Non-pigmented ciliary epithelial cell (primary cell): ENCODE results near the gene ID3.
"Not testable (repeated sequence)": the region's sequence is repeated elsewhere in the genome, so short reads cannot be mapped to it uniquely, and the experiment has no call there.

Experiments
- DNase-seq: peaks from one replicate; pipeline ENCODE4 v3.0.0-alpha.2; 2010; ENCODE audit warnings: low read depth

Gene ID3

DNA sequence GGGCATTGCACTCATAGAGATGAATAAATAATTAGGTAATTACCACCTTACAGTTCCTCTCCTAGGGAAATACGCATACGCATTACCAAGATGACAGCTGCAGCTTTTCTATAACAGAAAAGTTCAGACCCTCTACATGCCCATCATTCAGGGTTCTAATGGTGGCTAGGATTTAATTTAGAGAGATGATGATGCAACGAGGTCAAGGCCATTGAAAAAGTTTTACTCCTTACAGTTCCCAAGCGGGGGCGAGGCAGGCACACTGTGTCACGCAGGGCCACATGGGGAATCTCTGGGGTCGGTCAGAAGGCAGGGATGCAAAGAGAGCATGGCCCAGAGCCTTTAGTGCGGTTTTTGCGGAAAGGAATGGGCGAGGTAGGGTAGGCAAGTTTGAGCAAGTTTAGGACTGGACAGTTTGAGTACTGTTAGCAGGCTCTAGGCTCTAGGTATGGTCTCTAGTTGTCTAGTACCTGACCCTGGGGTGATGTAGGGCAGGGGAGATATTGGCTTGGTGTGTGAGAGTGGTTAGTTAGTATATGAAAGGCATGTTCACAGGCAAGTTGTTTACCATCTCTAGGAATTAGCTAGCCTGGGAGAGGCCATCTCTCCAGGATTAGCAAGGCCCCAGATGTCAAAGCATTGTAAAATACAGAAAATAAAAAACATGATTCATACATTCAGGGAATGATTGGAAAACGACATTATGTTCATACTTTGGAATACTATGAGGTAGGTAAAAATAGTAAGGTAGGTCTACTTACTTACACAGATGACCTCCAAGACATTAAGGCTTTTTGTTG is 29.6 kb upstream of the ID3 start:
- DNase-seq = no peak

DNA sequence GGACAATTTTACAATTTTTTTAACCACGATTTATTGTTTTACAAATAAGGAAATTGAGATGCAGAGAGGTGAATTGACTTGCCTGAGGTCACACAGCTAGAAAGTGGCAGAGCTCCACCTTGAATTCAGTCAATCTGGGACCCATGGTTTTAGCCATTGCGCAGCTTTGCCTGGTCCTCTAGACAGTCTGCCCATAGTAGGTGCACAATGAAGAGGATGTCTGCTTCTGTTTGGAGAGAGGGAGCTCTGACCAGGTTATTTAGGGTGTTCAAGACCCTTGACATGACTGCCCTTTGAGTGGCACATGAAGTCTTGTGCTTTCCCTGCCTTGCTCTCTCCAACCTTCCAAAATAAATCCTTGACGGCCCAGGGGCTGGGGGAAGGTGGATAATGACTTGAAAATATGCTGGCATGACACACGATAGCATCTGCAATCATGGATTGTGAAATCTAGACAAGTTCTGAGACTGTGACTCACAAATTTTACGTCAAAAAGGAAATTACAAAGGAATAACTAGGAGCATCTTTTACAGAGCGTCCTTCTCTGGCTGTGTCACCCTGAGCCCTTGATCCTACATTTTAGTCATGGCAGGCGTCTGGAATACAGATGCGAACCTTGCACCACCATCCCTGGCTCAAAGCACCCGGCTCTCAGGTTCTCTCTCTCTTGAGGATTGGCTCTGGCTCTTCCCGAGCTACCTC is 26.2 kb upstream of the ID3 start:
- peak; percentile 89 for DNase-seq

DNA sequence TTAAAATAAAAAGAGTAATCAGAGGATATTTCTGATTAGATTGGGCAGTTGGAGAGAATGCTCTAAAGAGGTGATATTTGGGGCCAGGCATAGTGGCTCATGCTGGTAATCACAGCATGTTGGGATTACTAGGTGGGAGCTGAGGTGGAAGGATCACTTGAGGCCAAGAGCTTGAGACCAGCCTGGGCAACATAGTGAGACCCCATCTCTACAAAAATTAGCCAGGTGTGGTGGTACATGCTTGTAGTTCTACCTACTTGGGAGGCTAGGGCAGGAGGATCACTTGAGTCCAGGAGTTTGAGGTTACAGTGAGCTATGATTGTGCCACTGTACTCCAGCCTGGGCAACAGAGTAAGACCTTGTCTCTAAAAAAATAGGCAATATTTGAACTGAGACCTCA is 24.4 kb upstream of the ID3 start:
- DNase-seq = not testable (repeated sequence)

GRCh38 chr1:23582820-23583219 is 23.5 kb upstream of the ID3 start:
- DNase-seq = no peak

DNA sequence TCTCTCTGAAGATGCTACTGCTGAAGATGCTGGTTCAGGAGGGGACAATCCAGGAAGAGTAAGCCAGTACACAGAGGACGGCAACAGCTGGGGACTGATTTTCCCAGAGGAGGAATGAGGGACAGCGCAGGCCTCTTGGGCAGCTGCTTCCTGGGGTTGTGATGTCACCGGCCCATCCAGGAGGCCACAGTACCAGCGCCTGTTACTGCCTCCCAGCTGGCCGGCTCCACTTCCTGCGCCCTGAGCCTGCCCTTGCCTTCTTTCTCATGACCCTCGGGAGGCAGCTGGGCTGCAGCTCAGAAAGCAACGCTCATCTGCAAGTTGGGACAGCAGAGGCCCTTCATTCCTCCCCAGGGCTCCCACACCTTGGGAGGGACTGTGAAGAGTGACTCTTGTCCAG is 21.9 kb upstream of the ID3 start:
- DNase-seq = no peak

DNA sequence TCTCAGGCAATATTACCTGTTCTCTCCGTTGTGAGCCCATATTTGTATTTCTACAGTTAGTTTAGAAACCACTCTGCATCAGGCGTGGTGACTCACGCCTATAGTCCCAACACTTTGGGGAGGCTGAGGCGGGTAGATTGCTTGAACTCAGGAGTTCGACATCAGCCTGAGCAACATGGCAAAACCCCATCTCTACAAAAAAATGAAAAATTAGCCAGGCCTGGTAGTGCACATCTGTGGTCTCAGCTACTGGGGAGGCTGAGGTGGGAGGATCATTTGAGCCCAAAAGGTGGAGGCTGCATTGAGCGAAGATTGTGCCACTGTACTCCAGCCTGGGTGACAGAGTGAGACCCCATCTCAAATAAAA is 19.7 kb upstream of the ID3 start:
- no peak for DNase-seq

- no peak for DNase-seq
These were observed 19.2 kb upstream of the ID3 start for GRCh38 chr1:23578311-23578996.

GRCh38 chr1:23577056-23578004 is 18.0 kb upstream of the ID3 start:
- DNase-seq = no peak

DNA sequence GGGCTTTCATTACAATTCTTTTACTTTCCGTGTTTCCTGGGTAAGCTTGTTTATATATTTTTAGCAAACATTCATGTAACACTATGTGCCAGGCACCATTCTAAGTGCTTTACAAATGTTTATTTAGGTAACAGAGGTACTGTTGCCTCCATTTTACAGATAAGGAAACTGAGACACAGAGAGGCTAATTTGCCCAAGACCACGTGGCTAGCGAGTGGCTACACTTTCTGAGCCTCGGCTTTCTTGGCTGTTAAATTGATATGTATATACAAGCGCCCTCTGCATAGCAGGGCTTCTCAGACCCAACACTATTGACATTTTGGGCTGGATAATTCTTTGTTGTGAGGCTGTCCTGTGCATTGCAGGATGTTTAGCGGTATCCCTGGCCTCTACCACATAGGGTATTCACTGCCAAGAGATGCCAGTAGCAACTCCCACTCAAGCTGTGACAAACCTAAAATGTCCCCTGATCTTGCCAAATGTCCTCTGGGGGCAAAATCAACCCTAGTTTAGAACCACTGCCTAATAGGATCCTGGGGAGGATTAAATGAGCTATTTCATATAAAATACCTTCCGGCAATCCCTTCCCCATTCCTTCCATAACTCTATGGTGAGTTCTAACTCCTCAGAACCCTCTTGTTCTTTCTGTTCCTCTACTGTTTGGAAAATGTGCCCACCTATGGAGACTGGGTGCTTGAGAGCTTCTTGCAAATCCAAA is 17.2 kb upstream of the ID3 start:
- no peak for DNase-seq

DNA sequence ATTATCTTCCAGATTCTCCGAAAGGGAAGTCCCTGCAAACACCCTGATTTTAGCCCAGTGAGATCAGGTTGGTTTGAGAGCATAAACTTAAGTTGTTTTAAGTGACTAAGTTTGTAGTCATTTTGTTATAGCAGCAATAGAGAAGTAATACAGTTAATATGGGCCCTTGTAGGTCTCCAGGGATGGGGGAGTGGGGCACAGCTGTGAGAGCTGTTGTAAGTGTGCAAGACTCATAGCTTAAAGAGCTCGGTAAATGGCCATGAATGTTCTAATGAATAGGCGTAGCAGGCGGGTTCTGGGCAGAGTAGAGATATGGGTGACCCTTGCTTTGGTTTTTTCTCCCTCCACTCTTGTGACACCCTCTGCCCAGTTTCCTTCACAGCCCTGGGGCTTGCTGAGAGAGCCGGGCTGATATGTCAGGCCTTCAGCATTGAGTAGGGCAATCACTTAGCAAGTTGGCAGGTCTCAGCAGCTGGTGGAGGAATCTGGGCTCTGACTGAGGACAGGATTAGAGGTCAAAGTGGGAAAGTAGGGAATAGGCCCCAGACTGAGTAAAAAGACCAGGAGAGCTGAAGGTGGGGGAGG is 16.0 kb upstream of the ID3 start:
- DNase-seq = no peak

DNA sequence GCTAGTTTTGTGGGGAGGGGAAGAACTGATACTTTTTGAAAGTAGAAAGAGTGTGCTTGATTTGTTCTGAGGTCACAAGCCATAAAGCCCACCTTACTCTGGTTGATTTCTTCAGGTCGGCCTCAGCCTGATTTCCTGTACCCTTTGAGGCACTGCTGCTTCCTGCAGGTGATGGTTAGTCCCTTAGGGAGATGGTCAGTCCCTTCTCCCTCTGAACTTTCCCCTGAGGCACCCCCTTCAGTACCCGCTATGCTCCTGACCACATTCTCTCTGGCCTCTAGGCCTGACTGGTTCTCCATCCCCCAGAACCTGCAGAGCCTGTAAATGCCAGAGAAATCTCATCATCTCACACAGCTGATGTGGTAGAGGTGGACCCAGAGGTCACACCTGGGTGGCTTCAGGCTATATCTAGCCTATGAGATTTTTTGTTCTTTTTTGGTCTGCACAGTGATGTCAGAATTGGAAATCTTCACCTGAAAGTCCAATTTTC is 15.0 kb upstream of the ID3 start:
- no peak for DNase-seq

GRCh38 chr1:23573574-23574182 is 14.4 kb upstream of the ID3 start:
- DNase-seq = no peak

DNA sequence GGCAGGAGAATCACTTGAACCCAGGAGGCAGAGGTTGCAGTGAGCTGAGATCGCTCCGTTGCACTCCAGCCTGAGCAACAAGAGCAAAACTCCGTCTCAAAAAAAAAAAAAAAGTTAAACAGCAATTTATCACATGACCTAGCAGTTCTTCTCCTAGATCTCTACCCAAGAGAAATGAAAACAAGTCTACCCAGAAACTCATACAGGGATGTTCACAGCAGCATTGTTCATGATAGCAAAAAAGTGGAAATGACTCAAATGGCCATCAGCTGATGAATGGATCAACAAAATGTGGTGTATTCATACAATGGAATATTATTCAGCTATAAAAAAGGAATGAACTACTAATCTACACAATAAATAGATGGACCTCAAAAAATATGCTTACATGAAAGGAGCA is 12.2 kb upstream of the ID3 start:
- DNase-seq = no peak

DNA sequence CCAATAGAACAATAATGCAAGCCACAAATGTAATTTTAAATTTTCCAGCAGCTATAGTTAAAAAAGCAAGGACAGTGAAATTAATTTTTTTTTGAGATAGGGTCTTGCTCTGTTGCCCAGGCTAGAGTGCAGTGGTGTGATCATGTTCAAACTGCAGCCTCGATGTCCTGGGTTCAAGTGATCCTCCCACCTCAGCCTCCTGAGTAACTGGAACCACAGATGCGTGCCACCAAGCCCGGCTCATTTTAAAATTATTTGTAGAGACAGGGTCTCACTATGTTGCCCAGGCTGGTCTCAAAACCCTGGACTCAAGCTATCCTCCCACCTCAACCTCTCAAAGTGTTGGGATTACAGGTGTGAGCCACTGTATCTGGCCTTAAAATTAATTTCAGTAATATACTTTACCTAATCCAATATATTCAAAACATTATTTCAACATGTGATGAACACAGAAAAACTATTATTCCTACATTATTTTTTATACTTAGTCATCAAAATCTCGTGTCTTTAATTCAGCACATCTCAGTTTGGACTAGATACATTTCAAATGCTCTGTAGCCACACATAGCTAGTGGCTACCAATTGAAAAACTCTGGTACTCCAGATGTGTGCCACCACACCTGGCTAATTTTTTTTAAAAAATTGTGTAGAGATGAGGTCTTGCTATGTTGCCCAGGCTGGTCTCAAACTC is 10.8 kb upstream of the ID3 start:
- no peak for DNase-seq

DNA sequence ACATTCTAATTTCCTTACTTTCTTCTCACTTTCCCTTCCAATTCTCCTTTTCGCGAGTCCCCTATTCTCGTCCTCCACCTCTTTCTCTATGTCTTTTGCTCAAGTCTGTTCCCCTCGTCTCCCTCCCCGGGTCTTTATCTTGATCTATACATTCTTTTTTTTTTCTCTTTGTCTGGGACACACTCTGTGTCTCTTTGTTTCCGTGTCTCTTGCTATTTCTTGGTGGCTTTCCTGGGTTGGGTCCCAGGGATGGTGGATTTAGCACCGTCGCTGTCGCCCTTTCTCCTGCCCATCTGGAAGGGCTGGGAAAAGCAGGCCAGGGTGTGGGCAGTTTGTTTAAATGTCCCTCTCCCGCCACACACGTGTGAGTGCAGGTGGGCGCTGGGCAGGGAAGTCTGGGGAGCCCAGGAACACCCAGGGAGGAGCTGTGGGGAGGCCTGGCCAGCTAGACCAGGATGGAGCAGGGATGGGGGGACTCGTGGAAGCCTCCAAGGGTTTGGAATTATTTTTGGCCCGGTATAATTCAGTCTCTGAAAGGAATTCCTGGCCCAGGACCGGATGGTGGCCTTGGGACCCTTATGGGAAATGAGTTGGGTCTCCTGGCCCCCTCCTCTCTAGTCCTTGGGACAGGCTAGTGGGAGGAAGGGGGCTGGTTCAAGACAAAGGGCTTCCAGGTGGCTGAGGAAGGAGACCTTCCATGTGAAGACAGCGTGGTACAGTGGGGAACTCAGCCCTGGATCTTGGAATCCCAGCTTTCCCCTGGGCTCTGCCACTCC is 9.5 kb upstream of the ID3 start:
- no peak for DNase-seq

GRCh38 chr1:23567996-23568607 is 8.8 kb upstream of the ID3 start:
- DNase-seq = no peak

GRCh38 chr1:23567629-23567995 is 8.3 kb upstream of the ID3 start:
- DNase-seq = no peak

DNA sequence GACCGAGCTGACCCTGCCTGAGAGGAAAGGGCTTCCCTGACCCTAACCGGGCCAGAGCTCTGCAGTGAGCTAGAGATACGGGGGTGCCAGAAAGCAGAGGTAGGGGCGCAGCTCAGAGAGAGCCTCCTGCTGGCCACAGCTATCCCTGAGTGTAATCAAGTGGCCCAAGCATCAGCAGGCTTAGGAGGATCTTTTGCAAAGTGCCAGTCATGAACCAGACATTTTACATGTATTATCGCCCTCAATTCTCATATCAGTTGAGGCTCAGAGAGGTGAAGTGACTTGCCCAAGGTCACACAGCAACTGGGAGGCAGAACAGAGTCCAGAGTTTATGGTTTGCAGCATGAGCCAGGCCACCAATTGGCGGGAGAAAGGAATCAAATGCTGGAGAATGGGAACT is 7.0 kb upstream of the ID3 start:
- DNase-seq = no peak

DNA sequence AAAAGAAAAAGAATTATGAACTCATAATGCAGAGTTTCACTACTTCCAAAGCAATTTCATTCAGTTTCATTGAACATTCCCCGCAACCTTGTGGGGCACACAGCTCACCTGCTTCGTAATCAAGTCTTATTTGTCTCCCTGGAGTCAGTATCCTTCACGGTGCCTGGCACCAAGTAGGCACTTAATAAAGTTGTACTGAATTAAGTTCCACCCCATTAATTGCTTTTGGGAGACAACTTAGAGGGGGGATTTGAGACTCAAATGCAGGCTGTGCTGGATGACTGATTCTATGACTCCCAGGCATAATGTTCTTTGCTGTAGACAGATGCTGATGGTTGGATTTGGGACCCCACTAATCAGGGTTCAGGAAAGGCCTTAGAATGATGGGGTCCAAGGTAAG is 6.5 kb upstream of the ID3 start:
- DNase-seq = no peak
